ENCODE data around the gene XIAP. TPM values are rescaled to one million over a fixed set of nuclear protein-coding genes. Genes with fewer than 3 reads are reported as not detected.

Gene XIAP
- polyA plus RNA-seq, 6 donors from 2014 or later, result 2.5 to 15.8 (median 9.4) TPM

DNA sequence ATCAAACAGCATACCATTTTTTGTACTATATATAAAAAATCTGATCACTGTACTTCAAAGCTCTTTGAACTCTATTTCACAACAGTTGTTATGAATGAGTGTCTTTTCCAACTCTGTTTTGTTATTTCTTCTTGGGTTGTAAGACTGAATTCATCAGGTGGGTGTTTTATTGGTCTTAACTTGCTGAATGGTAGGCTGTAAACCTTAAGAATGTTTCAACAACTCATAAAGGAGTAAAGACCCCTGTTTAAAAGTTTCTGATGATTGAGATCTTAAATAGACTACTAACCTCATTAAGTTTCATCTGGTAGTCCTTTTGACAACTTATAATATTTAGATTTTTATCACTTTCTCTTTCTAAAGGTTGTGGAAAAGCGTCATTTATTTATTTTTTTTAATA, 83.2 kb downstream of the XIAP start:
- H3K9me3 Mint-ChIP-seq, result peaks cover 0 to 5% (median 0%) of the 10 kb centered on the region in 7 donors
- no peaks in the 10 kb centered on the region for H3K36me3 Mint-ChIP-seq
- H3K27me3 Mint-ChIP-seq, result no peaks in the 10 kb centered on the region
- no peak overlapping the region for H3K4me3 Mint-ChIP-seq
- no peak for DNase-seq
- H3K4me1 Mint-ChIP-seq, result no peaks in the 10 kb centered on the region
- no peak for ATAC-seq (ENCODE audit: low read depth in 2 of 2)
- H3K27ac Mint-ChIP-seq, result no peak overlapping the region

DNA sequence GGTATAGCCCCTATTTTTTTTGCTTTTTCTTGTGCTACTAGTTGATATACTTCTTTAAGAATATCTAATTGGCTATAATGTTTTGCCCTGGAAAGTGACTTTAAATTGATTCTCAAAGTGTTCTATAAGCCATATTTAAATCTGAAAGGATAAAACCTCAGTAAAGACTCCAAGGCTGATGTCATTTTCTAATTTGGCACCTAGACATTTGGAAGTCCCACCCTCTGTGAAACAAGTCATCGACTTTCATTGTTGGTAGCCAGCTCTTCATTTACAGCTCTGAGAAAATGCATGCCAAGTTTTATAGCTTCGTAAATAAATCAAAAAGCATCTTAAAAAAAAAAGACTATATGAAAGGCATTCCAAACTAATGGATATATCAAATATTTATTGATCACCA, 83.6 kb downstream of the XIAP start:
- Mint-ChIP-seq H3K36me3 (no peaks in the 10 kb centered on the region), H3K9me3 (peaks cover 0 to 5% (median 0%) of the 10 kb centered on the region in 7 donors), H3K27me3 (no peaks in the 10 kb centered on the region), H3K4me3 (no peak overlapping the region), H3K4me1 (no peaks in the 10 kb centered on the region), H3K27ac (no peak overlapping the region)
- DNase-seq (no peak), ATAC-seq (ENCODE audit: low read depth in 2 of 2) (no peak)

DNA sequence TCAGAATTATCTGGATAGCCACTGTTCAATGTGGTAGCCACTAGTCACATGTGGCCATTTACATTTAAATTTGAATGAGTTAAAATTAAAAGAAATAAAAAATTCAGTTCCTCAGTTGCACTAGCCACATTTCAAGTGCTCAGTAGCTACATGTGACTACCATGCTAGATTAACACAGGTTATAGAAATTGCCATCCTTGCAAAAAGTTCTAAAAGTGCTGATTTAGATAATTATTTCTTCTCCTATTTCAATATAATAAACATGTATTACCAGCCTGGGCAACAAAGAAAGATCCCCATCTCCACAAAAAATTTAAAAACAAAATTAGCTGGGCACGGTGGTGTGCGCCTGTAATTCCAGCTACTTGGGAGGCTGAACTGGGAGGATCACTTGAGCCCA, 90.0 kb downstream of the XIAP start:
- DNase-seq (no peak), ATAC-seq (ENCODE audit: low read depth in 2 of 2) (no peak)
- H3K4me3 Mint-ChIP-seq, result no peak overlapping the region
- peaks cover 0 to 8% (median 5%) of the 10 kb centered on the region in 3 donors for H3K4me1 Mint-ChIP-seq
- H3K27me3 Mint-ChIP-seq, result no peaks in the 10 kb centered on the region
- H3K9me3 Mint-ChIP-seq, result peaks cover 0 to 8% (median 0%) of the 10 kb centered on the region in 7 donors
- no peak overlapping the region for H3K27ac Mint-ChIP-seq
- no peaks in the 10 kb centered on the region for H3K36me3 Mint-ChIP-seq

DNA sequence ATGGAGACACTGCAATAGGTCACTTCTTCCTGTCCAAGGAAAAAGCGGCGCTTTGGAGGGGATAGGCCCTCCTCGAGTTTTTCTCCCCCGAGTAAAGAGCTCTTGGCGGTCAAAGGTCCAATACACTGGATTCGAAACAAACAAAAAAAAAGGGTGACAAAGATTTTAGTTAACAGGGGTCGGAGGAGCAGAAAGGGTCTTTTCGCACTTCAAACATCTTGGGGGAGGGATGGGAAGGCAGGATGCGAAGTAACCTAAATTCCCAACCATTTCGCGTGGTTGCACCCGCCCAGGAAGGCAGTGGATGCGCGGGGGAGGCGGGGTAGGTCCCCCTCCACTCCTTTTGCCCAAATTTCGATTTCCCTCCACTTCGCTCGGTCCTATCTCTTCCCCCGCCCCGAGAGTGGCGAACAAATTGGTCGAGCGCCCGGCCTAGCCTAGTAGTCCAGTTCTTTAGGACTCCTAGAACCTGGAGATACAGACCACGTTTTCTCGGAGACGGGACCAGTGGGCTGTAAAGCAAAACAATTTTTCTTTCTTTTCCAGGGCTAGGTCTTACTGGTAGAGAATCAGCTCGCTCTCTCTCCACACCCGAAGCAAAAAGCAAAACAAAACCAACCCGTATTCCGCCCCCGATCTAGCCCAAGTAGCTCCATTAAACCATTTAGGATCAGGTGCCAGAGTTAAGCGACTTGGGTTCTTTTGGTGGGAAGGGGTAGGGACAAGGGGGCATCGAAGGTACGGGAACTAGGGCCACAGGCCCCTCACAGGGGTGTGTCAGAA, 99.6 kb downstream of the XIAP start:
- ATAC-seq (ENCODE audit: low read depth in 2 of 2), result peak; percentile 1
- DNase-seq, result no peak
- Mint-ChIP-seq H3K4me3 (peak overlapping the region; percentile 90 to 100 (median 96)), H3K36me3 (peaks cover 4 to 19% of the 10 kb centered on the region in 2 donors), H3K4me1 (peaks cover 10 to 20% (median 18%) of the 10 kb centered on the region in 3 donors), H3K9me3 (peaks cover 0 to 15% (median 2%) of the 10 kb centered on the region in 7 donors), H3K27me3 (no peaks in the 10 kb centered on the region), H3K27ac (peak overlapping the region; percentile 93 to 100 (median 98))

DNA sequence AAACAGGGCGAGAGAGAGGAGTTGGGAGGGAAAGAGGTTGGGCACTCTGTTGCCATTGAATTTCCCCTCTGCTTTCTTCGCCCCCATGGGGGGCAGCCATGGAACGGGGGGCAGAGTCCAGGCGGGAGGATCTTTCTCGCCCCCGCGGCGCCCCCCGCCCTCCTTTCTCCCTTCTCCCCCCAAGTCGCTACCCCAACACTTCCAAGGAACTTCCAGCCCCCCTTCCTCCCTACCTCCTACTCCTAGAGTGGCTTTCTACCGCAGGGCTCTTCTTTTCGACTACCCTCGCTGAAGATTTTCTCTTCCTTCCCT, 101.1 kb downstream of the XIAP start:
- Mint-ChIP-seq H3K4me3 (peak overlapping the region; percentile 90 to 100 (median 96)), H3K36me3 (peaks cover 4 to 19% of the 10 kb centered on the region in 2 donors), H3K27me3 (no peaks in the 10 kb centered on the region), H3K9me3 (peaks cover 0 to 15% (median 2%) of the 10 kb centered on the region in 7 donors), H3K27ac (peak overlapping the region; percentile 98 to 100 (median 99)), H3K4me1 (peaks cover 14 to 28% (median 21%) of the 10 kb centered on the region in 3 donors)
- no peak for DNase-seq
- ATAC-seq (ENCODE audit: low read depth in 2 of 2), result no peak

DNA sequence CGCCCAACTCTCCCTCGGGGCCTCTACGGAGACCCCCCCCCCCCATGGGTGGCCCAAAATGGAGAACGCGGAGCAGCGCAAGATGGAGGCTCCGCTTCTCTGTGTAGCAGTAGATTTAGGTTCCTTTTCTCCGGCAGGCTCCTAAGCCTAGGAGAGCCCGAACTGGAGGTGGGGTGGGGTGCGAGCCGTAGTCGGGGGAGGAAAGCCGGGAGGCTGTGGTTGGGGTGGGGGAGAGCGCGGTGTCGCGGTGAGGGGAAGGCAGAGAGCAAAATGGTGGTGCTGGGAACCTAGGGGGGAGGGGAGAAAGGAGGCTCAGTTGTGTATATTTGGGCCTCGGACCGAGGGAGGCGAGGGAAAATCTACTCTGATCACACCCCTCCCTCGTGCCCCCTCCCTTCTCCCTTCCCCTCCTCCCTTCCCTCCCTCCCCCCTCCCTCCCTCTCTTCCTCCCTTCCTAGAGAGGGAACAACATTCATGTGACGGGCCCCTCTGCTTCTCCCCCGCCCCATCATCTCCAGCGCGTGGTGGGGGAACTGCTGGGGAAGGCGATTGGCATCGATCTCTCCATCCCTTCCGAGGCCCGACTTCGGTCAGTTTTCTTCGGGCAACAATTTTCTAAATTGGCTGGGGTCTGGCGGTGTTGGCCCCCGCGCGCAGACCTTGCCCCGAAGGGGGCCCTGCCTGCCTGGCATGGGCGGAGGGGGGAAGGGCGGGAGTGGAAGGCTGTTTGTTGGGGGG, 101.6 kb downstream of the XIAP start, which contains the start of gene STAG2:
Gene STAG2, plus strand, starts transcription at position 439 of the 738 bp plus-strand sequence. CDS start 60,922 bp downstream, outside the sequence.
- Mint-ChIP-seq H3K4me1 (peaks cover 18 to 31% (median 23%) of the 10 kb centered on the region in 3 donors), H3K36me3 (peaks cover 4 to 19% of the 10 kb centered on the region in 2 donors), H3K27ac (peak within 1 kb of the TSS; percentile 98 to 100 (median 99)), H3K4me3 (peak within 1 kb of the TSS; percentile 90 to 100 (median 96)), H3K9me3 (peaks cover 0 to 15% (median 2%) of the 10 kb centered on the region in 7 donors), H3K27me3 (no peaks in the 10 kb centered on the region)
- DNase-seq (peak; percentile 45), ATAC-seq (ENCODE audit: low read depth in 2 of 2) (peak; percentile 6 to 11)

DNA sequence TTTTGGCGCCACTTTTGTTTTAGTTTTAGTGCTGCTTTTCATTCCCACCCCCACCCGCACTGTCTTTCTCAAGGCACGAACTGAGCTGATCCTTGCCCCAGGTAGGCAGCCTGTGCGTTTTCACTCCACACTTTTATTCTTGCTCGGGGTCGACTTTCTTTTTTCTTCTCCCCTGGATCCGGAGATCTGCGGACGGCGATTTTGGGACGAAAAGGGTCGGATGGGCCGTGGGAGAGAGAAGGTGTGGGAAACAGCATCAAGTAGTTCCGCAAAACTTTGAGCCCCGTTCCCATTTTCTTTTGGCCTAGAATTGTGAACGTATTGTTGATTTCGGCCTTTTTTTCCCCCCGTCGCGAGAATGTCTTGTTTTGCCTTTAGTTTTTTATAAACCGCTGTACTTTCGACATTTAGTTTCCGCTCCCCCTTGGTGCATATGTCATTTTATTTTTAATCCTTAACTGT, 102.2 kb downstream of the XIAP start:
- Mint-ChIP-seq H3K4me3 (peak overlapping the region; percentile 90 to 100 (median 96)), H3K4me1 (peaks cover 24 to 36% (median 26%) of the 10 kb centered on the region in 3 donors), H3K36me3 (peaks cover 4 to 19% of the 10 kb centered on the region in 2 donors), H3K27ac (peak overlapping the region; percentile 93 to 99 (median 98)), H3K27me3 (no peaks in the 10 kb centered on the region), H3K9me3 (peaks cover 0 to 15% (median 2%) of the 10 kb centered on the region in 7 donors)
- ATAC-seq (ENCODE audit: low read depth in 2 of 2), result no peak
- DNase-seq, result no peak

DNA sequence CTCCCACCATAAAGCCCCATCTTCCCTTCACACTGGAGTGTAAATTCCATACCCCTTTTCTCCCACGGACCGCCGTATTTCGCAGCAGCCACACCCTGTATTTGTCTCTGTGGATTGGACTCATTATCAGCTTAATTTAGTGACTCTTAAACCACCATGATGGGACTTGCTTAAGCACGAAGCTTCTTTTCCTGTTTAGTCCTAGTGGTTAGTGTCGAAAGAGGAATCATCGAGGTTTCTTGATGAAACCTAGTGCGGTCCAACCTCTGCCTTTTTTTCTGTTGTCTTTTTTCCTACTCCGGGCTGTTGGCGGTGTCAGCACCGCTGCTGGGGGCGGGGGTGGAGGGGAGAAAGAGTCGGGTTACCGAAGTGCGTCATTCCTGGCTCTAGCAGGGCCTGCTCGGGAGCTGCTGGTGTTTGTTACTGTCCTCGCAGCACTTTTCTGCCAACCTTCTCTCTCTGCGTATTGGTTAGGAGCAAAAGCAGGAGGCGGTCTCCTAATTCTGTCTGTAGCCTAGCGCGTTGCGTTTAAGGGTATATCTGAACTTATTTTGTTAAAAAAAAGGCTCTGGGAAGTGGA, 103.0 kb downstream of the XIAP start:
- Mint-ChIP-seq H3K4me1 (peaks cover 26 to 36% (median 31%) of the 10 kb centered on the region in 3 donors), H3K27ac (peak overlapping the region; percentile 93 to 99 (median 98)), H3K9me3 (peaks cover 0 to 15% (median 2%) of the 10 kb centered on the region in 7 donors), H3K27me3 (no peaks in the 10 kb centered on the region), H3K36me3 (peaks cover 4 to 19% of the 10 kb centered on the region in 2 donors), H3K4me3 (peak overlapping the region; percentile 90 to 100 (median 96))
- DNase-seq (peak; percentile 72), ATAC-seq (ENCODE audit: low read depth in 2 of 2) (peak; percentile 55 to 61)

Other genes with a start within 250 kb of the XIAP start
- 10 to 100 TPM; 35.5 to 48.6 (median 38.2) TPM for gene THOC2, start 127.0 kb upstream of the XIAP start, polyA plus RNA-seq (ENCODE audit: low read depth in 6 of 6)
- 10 to 100 TPM; 53.6 to 73.5 (median 61.9) TPM for gene STAG2, start 101.7 kb downstream of the XIAP start, polyA plus RNA-seq (ENCODE audit: low read depth in 6 of 6)